GM18498 (cell line): Measurements from ENCODE around the gene TACC3.
"Not testable (repeated sequence)": the region's sequence is repeated elsewhere in the genome, so short reads cannot be mapped to it uniquely, and the experiment has no call there.

Source experiments
- ATAC-seq: cut with Tn5 transposase; IDR thresholded peaks from one replicate; pipeline ENCODE4 v1.9.1; 2021; ENCODE audit warnings: mild to moderate bottlenecking, moderate library complexity; ENCODE audit not compliant: unreplicated experiment

The TACC3 gene

GRCh38 chr4:1701671-1702070 lies 19.6 kb upstream of the TACC3 start:
- not testable (repeated sequence) for ATAC-seq

GRCh38 chr4:1703867-1704266 lies 17.5 kb upstream of the TACC3 start:
- no peak for ATAC-seq

- ATAC-seq = no peak
Observed at GRCh38 chr4:1705732-1706131, 15.6 kb upstream of the TACC3 start.

- no peak for ATAC-seq
Observed at GRCh38 chr4:1706358-1706757, 15.0 kb upstream of the TACC3 start.

GRCh38 chr4:1708581-1708980 lies 12.7 kb upstream of the TACC3 start:
- ATAC-seq = no peak

- ATAC-seq = no peak
Observed at GRCh38 chr4:1711055-1711570, 10.2 kb upstream of the TACC3 start.

GRCh38 chr4:1711571-1712215 lies 9.6 kb upstream of the TACC3 start:
- ATAC-seq = peak; percentile 23

GRCh38 chr4:1712216-1713002 lies 8.9 kb upstream of the TACC3 start, which contains the start of gene SLBP:
SLBP (minus strand) TSS chr4:1712319; CDS start chr4:1712188, 131 bp downstream.
- ATAC-seq = peak; percentile 81

- no peak for ATAC-seq
Observed at GRCh38 chr4:1713003-1713851, 8.1 kb upstream of the TACC3 start.

GRCh38 chr4:1714303-1715001 lies 6.9 kb upstream of the TACC3 start:
- no peak for ATAC-seq

GRCh38 chr4:1715002-1715758 lies 6.1 kb upstream of the TACC3 start:
- no peak for ATAC-seq

GRCh38 chr4:1716065-1716945 lies 5.0 kb upstream of the TACC3 start:
- ATAC-seq = no peak

GRCh38 chr4:1717129-1718094 lies 3.9 kb upstream of the TACC3 start:
- ATAC-seq = no peak

- no peak for ATAC-seq
Observed at GRCh38 chr4:1718095-1718850, 3.0 kb upstream of the TACC3 start.

- peak; percentile 13 for ATAC-seq
Observed at GRCh38 chr4:1720163-1720983, 948 bp upstream of the TACC3 start.
